Hypothalamus (tissue), 51 donors: ENCODE measurements around the gene CCDC106.

Source experiments
- DNase-seq, 51 donors: peaks; one replicate each; lab custom pipeline; 2025; lab: John Stamatoyannopoulos, UW

Gene CCDC106

DNA sequence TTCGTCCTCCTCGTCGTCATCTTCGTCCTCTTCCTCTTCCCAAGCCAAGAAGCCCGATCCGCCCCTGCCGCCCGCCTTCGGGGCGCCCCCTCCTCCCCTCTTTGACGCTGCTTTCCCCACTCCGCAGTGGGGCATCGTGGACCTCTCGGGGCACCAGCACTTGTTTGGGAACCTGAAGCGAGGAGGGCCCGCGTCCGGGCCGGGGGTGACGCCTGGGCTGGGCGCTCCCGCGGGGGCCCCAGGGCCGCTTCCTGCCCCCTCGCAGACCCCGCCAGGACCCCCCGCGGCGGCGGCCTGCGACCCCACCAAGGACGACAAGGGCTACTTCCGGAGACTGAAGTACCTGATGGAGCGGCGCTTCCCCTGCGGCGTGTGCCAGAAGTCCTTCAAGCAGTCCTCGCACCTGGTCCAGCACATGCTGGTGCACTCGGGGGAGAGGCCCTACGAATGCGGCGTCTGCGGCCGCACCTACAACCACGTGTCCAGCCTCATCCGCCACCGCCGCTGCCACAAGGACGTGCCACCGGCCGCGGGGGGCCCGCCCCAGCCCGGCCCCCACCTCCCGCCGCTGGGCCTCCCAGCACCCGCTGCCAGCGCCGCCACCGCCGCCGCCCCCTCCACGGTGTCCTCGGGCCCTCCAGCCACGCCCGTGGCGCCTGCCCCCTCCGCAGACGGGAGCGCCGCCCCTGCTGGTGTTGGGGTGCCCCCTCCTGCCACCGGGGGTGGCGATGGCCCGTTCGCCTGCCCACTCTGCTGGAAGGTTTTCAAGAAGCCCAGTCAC is 33.9 kb upstream of the CCDC106 start:
- DNase-seq, result no peak

- no peak for DNase-seq
These were observed 33.1 kb upstream of the CCDC106 start for GRCh38 chr19:55614711-55615542.

DNA sequence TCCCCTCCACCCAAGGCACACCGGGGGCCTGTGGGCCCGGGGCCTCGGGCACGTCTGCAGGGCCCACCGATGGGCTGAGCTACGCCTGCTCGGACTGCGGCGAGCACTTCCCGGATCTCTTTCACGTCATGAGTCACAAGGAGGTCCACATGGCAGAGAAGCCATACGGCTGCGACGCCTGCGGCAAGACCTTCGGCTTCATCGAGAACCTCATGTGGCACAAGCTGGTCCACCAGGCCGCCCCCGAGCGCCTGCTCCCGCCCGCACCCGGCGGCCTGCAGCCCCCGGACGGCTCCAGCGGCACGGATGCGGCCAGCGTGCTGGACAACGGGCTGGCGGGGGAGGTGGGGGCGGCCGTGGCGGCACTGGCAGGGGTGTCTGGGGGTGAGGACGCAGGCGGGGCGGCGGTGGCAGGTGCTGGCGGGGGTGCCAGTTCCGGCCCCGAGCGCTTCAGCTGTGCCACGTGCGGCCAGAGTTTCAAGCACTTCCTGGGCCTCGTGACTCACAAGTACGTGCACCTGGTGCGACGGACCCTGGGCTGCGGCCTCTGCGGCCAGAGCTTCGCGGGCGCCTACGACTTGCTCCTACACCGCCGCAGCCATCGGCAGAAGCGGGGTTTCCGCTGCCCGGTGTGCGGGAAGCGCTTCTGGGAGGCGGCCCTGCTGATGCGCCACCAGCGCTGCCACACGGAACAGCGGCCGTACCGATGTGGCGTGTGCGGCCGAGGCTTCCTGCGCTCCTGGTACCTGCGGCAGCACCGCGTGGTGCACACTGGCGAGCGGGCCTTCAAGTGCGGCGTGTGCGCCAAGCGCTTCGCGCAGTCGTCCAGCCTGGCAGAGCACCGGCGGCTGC is 32.2 kb upstream of the CCDC106 start:
- no peak for DNase-seq

GRCh38 chr19:55616395-55616875 is 31.6 kb upstream of the CCDC106 start:
- DNase-seq, result no peak

GRCh38 chr19:55617426-55617825 is 30.6 kb upstream of the CCDC106 start:
- no peak for DNase-seq

GRCh38 chr19:55618426-55618825 is 29.6 kb upstream of the CCDC106 start:
- DNase-seq, result no peak

DNA sequence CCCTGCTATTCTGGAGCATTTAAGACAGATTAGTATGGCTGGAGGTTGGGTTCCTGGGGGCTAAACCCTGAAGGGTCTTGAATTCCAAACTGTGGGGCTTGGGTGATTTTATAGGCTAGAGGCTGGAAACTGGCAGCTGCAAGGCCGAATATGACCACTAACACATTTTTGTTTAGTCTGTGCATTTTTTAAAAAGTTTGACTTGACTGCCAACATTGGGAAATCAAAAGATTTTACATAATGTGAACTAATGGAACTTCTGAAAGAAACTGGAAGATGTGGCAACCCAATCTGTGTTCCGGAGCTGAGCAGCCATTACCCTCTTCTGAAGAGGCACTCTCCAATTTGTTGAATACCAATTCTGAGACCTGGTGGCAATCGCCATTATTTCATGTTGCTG is 28.7 kb upstream of the CCDC106 start:
- no peak for DNase-seq

GRCh38 chr19:55620410-55621204 is 27.4 kb upstream of the CCDC106 start:
- DNase-seq, result no peak

GRCh38 chr19:55621205-55621672 is 26.8 kb upstream of the CCDC106 start:
- DNase-seq, result no peak

- no peak for DNase-seq
These were observed 26.3 kb upstream of the CCDC106 start for GRCh38 chr19:55621673-55622231.

DNA sequence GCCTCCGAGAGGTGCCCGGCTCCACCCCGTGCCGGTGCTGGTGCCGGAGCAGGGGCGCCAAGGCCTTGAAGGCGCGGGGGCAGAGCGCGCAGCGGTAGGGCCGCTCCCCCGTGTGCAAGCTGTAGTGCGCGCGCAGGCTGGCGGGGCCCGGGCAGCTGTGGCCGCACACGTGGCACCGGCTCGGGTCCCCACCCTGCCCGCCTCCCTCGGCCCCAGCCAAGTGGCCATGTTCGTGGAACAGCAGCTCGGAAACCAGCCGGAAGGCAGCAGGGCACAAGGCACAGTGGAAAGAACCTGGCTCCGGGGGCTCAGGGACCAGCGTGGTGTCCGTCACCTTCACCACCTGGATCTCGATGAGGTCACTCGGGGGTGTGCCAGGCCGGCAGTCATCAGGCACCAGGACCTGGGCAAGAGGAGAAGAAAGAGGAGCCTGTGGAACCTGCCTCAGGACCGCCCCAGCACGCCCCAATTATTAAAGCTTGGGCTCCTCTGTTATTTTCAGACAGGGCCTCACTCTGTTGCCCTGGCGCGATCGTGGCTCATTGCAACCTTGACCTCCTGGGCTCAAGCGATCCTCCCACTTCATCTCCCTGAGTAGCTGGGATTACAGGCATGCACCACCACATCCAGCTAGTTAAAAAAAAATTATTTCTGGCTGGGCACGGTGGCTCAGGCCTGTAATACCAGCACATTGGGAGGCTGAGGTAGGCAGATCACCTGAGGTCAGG is 25.6 kb upstream of the CCDC106 start:
- DNase-seq, result no peak

DNA sequence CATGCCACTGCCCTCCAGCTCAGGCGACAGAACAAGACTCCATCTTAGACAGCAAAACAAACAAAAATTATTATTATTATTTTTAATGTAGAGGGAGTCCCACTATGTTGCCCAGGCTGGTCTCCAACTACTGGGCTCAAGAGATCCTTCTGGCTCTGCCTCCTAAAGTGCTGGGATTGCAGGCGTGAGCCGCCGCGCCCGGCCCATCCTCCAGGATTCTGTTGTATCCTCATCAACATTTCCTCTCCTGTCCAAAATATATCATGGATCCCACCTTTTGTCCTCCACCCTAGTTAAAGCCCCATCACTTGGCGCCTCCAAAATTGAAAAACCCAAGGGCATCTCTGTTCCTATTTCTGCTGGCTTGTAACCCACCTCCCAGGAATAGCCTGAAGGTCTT is 24.9 kb upstream of the CCDC106 start:
- DNase-seq, result no peak

DNA sequence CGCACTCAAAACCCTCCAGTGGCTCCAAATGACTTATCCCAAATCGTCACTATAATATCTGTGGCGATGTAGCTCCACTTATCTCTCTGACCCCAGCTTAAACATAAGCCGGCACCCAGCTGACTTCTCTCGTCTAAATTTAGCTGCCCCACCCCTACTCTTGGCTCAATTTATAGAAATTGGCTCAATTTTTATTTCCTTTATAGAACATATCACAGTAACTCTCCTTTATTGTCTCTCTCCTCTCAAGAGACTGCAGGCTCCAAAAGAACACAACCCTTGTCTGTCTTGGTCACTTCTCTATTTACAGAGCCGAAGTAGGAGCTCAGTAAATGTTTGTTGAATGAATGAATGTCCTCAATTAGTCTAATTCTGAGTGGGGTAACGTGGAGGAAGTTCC is 24.5 kb upstream of the CCDC106 start:
- DNase-seq, result no peak

DNA sequence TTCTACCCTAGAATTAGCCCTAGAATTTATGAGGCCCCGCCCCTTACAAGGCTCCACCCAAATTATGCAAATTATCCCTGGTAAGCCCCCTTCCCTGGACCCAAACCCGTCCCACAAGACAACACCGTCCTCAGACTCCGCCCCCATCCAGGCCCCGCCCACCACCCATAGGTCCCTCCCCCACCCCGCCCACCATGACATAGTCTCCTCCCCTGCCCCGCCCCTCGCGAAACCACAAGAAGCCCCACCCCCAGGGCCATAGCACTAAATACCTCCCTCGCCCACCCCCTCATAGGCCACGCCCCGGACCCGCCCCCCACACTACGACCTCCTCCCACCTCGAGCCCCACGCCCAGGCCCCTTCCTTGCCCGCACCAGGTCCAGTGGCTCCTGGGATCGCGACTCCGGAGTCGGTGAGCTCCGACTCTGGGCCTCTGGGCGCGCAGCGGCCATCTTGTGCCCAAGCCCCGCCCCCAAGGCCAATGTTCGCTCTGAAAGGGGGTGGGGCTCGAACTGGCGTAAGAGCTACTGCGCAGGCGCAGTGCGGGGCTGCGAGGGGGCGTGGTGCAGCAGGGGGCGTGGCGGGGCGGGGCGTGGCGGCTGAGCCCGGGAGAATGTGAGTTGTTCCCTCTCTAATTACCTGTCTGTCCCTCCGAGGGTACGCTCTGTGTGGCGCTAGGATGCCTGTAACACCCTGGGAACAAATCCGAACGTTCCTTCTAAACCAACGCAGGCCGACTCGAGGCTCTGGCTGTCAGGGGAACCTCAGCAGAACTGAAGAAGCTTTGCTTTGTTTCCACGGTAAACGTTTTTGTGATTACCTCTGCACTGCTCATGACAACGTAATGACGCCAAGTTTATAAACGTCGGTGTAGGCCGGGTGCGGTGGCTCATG is 23.7 kb upstream of the CCDC106 start, which contains the start of gene ZNF784:
ZNF784 (minus strand) TSS at position 458 of the 895 bp plus-strand sequence; CDS start at position 453, 5 bp downstream.
- peak; percentile 67 to 98 (median 89) for DNase-seq

DNA sequence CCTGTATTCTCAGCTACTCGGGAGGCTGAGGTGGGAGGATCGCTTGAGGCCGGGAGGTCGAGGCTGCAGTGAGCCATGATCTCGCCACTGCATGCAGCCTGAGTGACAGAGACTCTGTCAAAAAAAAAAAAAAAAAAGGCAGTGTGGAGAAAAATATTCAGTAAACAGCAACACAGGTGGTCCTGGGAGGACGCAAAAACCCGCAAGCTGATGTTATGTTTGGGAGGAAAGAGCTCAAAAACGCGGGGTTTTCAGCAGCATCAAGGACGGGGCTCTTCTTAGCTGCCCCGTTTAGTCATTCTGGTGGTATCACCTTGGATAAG is 23.0 kb upstream of the CCDC106 start:
- DNase-seq, result no peak

GRCh38 chr19:55626350-55626749 is 21.7 kb upstream of the CCDC106 start:
- no peak for DNase-seq

DNA sequence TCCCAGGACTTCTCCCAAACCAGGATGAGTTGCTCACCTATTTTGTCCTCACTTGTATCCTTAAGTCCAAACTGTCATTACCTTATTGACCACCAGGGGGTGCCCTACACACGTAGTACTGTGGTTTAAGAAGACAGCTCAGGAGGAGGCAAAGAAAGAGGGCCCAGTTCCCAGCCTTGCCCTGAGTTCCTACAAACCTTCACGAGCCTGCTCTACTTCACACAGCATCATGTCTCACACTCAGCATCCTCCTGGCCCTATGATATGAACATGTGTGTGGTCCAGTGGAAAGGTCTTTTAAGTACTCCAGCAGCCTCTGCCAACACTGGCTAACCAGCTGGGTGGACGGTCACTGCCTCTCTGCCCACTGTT is 15.6 kb upstream of the CCDC106 start:
- peak in 45 of 51 donors; percentile 8 to 100 (median 64) for DNase-seq

DNA sequence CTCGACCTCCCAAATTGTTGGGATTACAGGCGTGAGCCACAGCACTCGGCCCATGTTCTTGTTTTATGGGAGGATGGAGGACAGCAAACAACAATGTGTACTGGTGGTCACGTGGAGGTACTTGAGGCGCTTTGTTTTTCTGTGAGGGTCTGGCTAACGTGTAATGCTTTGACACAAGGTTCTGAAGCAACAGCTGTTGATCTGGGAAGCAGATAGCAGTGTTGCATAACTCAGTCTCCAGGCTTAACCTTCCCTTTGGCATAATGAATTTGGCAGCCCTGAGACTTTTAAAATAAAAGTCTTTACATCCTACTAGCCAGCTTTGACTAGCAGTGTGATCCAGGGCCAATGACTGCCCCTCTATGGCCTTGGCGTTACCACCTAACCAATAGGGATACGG is 14.2 kb upstream of the CCDC106 start:
- no peak for DNase-seq
